Keratinocyte (primary cell): ENCODE measurements around the gene ZC3H12A. TPM values are rescaled to one million over a fixed set of nuclear protein-coding genes. Genes with fewer than 3 reads are reported as not detected.

Experiments
- DNase-seq: peaks from one replicate; pipeline ENCODE4 v3.0.0-alpha.2; 2011; ENCODE audit warnings: low read depth, missing footprints, low spot score
- FAIRE-seq: peaks from 2 replicates; lab custom pipeline; 2011; peaks lifted over from hg19 to GRCh38; lab: Jason Lieb, UNC
- H2AFZ ChIP-seq: 2 replicates; pipeline ENCODE4 v1.6.0; 2012; ENCODE audit warnings: low read length, control low read depth, inconsistent platforms; ENCODE audit not compliant: control insufficient read depth
- H3K27ac ChIP-seq: 2 replicates; pipeline ENCODE4 v1.5.1; 2011; ENCODE audit warnings: low read length; ENCODE audit not compliant: control insufficient read depth, insufficient read depth
- H3K27me3 ChIP-seq: 3 replicates; pipeline ENCODE4 v1.6.0; 2011; ENCODE audit warnings: low read length; ENCODE audit not compliant: control insufficient read depth, insufficient read depth; ENCODE audit errors: extremely low read depth
- H3K36me3 ChIP-seq, 2 experiments: 2 replicates in 1 of 2; 3 replicates in 1 of 2; pipeline ENCODE4 v1.5.1; 2011; ENCODE audit warnings: low read length in 2 of 2, mild to moderate bottlenecking in 1 of 2; ENCODE audit not compliant: control insufficient read depth in 2 of 2, insufficient read depth in 2 of 2; ENCODE audit errors: extremely low read depth in 1 of 2
- H3K4me1 ChIP-seq: 3 replicates; pipeline ENCODE4 v1.5.1; 2011; ENCODE audit warnings: low read length; ENCODE audit not compliant: control insufficient read depth, insufficient read depth; ENCODE audit errors: extremely low read depth
- H3K4me2 ChIP-seq: 3 replicates; pipeline ENCODE4 v1.6.0; 2011; ENCODE audit warnings: low read depth, low read length; ENCODE audit not compliant: control insufficient read depth, insufficient read depth; ENCODE audit errors: extremely low read depth
- H3K4me3 ChIP-seq, 3 experiments: fragments of 200-600 bp in 1 of 3; sonication (generic) in 1 of 3; 2 replicates in 2 of 3; 3 replicates in 1 of 3; pipeline ENCODE4 v1.5.1; 2011 to 2016; ENCODE audit warnings: low read length in 3 of 3, mild to moderate bottlenecking in 3 of 3, control low read depth in 2 of 3, inconsistent platforms in 1 of 3, low read depth in 1 of 3, mixed read lengths in 1 of 3, mixed run types in 1 of 3, moderate library complexity in 1 of 3; ENCODE audit not compliant: control insufficient read depth in 2 of 3, insufficient read depth in 2 of 3; ENCODE audit errors: extremely low read depth in 1 of 3
- H3K79me2 ChIP-seq: 2 replicates; pipeline ENCODE4 v1.6.0; 2012; ENCODE audit warnings: low read length; ENCODE audit not compliant: control insufficient read depth, insufficient read depth
- H3K9ac ChIP-seq: 3 replicates; pipeline ENCODE4 v1.6.0; 2011; ENCODE audit warnings: low read length; ENCODE audit not compliant: control insufficient read depth, insufficient read depth; ENCODE audit errors: extremely low read depth
- H3K9me1 ChIP-seq: 3 replicates; pipeline ENCODE4 v1.6.0; 2011; ENCODE audit warnings: low read length; ENCODE audit not compliant: control insufficient read depth, insufficient read depth; ENCODE audit errors: extremely low read depth
- H3K9me3 ChIP-seq: 2 replicates; pipeline ENCODE4 v1.5.1; 2012; ENCODE audit warnings: low read depth, low read length; ENCODE audit not compliant: control insufficient read depth
- H4K20me1 ChIP-seq: 3 replicates; pipeline ENCODE4 v1.6.0; 2011; ENCODE audit warnings: low read length; ENCODE audit not compliant: control insufficient read depth, insufficient read depth; ENCODE audit errors: extremely low read depth
- EZH2 ChIP-seq: IDR thresholded peaks from one replicate; pipeline ENCODE4 v1.6.1; 2012; ENCODE audit warnings: inconsistent platforms, mild to moderate bottlenecking, low read length, moderate library complexity
- dilution Hi-C: fragments of 300-500 bp; cut with MboI; formaldehyde crosslinking; loops from one replicate; pipeline ENCODE4 v1.7.0; 2020; ENCODE audit warnings: low sequenced_read_pairs; ENCODE audit not compliant: extremely low pct_ligation_motif_present
- polyA plus RNA-seq, 5 experiments: library from polyadenylated mRNA; depleted of rRNA in 3 of 5; stranded (reverse) in 3 of 5; stranded (forward) in 1 of 5; unstranded in 1 of 5; fragments of >200 nt; gene quantifications; 1 replicate in 1 of 5; 2 replicates in 3 of 5; 3 replicates in 1 of 5; pipeline versions ENCODE4 v1.2.1 to v1.2.3, GENCODE V29; 2011 to 2012; ENCODE audit warnings: missing spikeins in 2 of 5, low read depth in 1 of 5, low replicate concordance in 1 of 5
- TF ChIP-seq, protein P1 (sequence below), 3 experiments: IDR thresholded peaks in 1 of 3; conservative IDR thresholded peaks in 1 of 3; optimal IDR thresholded peaks in 1 of 3; 2 replicates in 2 of 3; 3 replicates in 1 of 3; pipeline versions ENCODE3 to v1.5.1; 2011; ENCODE audit warnings: low read length in 3 of 3, mild to moderate bottlenecking in 3 of 3, moderate library complexity in 2 of 3, control low read depth in 1 of 3, inconsistent platforms in 1 of 3; ENCODE audit not compliant: insufficient read depth in 2 of 3; ENCODE audit errors: extremely low read depth in 1 of 3

Gene ZC3H12A
- polyA plus RNA-seq, 1 donor (not counting 4 experiments of a cell fraction or from before 2014, with no cell fraction given), result 24.4 TPM

- no peak for TF ChIP-seq EZH2
- TF ChIP-seq, protein P1, sequence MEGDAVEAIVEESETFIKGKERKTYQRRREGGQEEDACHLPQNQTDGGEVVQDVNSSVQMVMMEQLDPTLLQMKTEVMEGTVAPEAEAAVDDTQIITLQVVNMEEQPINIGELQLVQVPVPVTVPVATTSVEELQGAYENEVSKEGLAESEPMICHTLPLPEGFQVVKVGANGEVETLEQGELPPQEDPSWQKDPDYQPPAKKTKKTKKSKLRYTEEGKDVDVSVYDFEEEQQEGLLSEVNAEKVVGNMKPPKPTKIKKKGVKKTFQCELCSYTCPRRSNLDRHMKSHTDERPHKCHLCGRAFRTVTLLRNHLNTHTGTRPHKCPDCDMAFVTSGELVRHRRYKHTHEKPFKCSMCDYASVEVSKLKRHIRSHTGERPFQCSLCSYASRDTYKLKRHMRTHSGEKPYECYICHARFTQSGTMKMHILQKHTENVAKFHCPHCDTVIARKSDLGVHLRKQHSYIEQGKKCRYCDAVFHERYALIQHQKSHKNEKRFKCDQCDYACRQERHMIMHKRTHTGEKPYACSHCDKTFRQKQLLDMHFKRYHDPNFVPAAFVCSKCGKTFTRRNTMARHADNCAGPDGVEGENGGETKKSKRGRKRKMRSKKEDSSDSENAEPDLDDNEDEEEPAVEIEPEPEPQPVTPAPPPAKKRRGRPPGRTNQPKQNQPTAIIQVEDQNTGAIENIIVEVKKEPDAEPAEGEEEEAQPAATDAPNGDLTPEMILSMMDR (optimal IDR thresholded peaks at IDR 0.05 in 1 of 3, IDR thresholded peaks at IDR 0.05 in 1 of 3, conservative IDR thresholded peaks at IDR 0.05 in 1 of 3; ENCODE audit: extremely low read depth in 1 of 3, insufficient read depth in 2 of 3, low read length in 3 of 3), result no peak
- H3K79me2 ChIP-seq, result peaks cover 40% of the 10 kb centered on the region
- no peak for DNase-seq
Observed at GRCh38 chr1:37472994-37473393, 1.4 kb upstream of the ZC3H12A start.

GRCh38 chr1:37473431-37474045, 842 bp upstream of the ZC3H12A start:
- peak overlapping the region; percentile 91 for H3K4me2 ChIP-seq
- H2AFZ ChIP-seq, result peak overlapping the region; percentile 95
- TF ChIP-seq, protein P1 (optimal IDR thresholded peaks at IDR 0.05 in 1 of 3, IDR thresholded peaks at IDR 0.05 in 1 of 3, conservative IDR thresholded peaks at IDR 0.05 in 1 of 3; ENCODE audit: extremely low read depth in 1 of 3, insufficient read depth in 2 of 3, low read length in 3 of 3), result no peak
- no peak for TF ChIP-seq EZH2
- peaks cover 9 to 34% of the 10 kb centered on the region in 2 experiments for H3K36me3 ChIP-seq
- H3K9me3 ChIP-seq, result no peaks in the 10 kb centered on the region
- H3K4me3 ChIP-seq, result peak overlapping the region; percentile 48 to 86 (median 74)
- FAIRE-seq (no peak), DNase-seq (no peak)
- H3K27me3 ChIP-seq, result no peaks in the 10 kb centered on the region
- H3K27ac ChIP-seq, result peak overlapping the region; percentile 82
- dilution Hi-C loops, result no loop called here
- peaks cover 12% of the 10 kb centered on the region for H4K20me1 ChIP-seq
- H3K4me1 ChIP-seq, result peaks cover 52% of the 10 kb centered on the region
- peaks cover 46% of the 10 kb centered on the region for H3K79me2 ChIP-seq
- peak overlapping the region; percentile 76 for H3K9ac ChIP-seq
- peaks cover 4% of the 10 kb centered on the region for H3K9me1 ChIP-seq

More at GRCh38 chr1:37472994-37473393, 1.4 kb upstream of the ZC3H12A start:
- no peaks in the 10 kb centered on the region for H3K27me3 ChIP-seq
- no peak overlapping the region for H2AFZ ChIP-seq
- H3K4me2 ChIP-seq, result peak overlapping the region; percentile 91
- peaks cover 47% of the 10 kb centered on the region for H3K4me1 ChIP-seq
- H3K36me3 ChIP-seq, result peaks cover 9 to 28% of the 10 kb centered on the region in 2 experiments
- H3K9ac ChIP-seq, result no peak overlapping the region
- no peaks in the 10 kb centered on the region for H3K9me3 ChIP-seq
- dilution Hi-C loops, result no loop called here
- H3K27ac ChIP-seq, result peak overlapping the region; percentile 82
- peaks cover 4% of the 10 kb centered on the region for H3K9me1 ChIP-seq
- peaks cover 12% of the 10 kb centered on the region for H4K20me1 ChIP-seq
- H3K4me3 ChIP-seq, result peak overlapping the region in 2 of 3 experiments; percentile 74 to 86
- FAIRE-seq, result no peak
